Testis (tissue), 2 donors: ENCODE results near the gene COL4A3.

Experiments
- POLR2A ChIP-seq: fragments of 450-650 bp; IDR thresholded peaks from one replicate; pipeline ENCODE4 v1.6.1; 2017; ENCODE audit warnings: antibody characterized with exemption, mild to moderate bottlenecking, moderate library complexity
- TF ChIP-seq, protein P1 (sequence below), 3 experiments: fragments of 450-650 bp in 2 of 3; fragments of 200-600 bp in 1 of 3; sonication (generic) in 1 of 3; IDR thresholded peaks; one replicate each; pipeline ENCODE4 v1.5.1; 2016 to 2019; ENCODE audit warnings: antibody characterized with exemption in 3 of 3, mild to moderate bottlenecking in 2 of 3, moderate library complexity in 1 of 3

DNA sequence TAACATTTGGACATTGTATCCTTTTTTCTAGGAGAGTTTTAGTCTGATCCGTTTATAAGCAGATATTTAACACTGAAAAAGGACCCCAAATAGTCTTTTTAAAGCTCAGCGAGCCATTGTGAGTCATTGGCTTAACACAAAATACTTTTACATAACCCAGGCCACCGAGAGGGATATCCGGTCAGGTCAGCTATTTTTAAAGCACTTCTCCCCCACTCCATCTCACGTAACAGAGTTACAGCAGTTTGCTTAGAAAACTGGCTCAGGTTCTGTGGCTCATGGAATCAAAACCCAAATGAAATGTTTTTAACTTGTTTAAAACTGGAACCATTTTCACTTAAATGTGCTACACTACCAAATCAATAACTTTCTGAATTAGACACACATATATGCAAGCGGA, 23.9 kb downstream of the COL4A3 start:
- no peak for TF ChIP-seq POLR2A
- TF ChIP-seq, protein P1, sequence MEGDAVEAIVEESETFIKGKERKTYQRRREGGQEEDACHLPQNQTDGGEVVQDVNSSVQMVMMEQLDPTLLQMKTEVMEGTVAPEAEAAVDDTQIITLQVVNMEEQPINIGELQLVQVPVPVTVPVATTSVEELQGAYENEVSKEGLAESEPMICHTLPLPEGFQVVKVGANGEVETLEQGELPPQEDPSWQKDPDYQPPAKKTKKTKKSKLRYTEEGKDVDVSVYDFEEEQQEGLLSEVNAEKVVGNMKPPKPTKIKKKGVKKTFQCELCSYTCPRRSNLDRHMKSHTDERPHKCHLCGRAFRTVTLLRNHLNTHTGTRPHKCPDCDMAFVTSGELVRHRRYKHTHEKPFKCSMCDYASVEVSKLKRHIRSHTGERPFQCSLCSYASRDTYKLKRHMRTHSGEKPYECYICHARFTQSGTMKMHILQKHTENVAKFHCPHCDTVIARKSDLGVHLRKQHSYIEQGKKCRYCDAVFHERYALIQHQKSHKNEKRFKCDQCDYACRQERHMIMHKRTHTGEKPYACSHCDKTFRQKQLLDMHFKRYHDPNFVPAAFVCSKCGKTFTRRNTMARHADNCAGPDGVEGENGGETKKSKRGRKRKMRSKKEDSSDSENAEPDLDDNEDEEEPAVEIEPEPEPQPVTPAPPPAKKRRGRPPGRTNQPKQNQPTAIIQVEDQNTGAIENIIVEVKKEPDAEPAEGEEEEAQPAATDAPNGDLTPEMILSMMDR (IDR thresholded peaks at IDR 0.05): no peak
